ENCODE measurements around the gene ASCL2. TPM values are rescaled to one million over a fixed set of nuclear protein-coding genes. Genes with fewer than 3 reads are reported as not detected.

Gene ASCL2
- total RNA-seq, 1 donor: not detected

DNA sequence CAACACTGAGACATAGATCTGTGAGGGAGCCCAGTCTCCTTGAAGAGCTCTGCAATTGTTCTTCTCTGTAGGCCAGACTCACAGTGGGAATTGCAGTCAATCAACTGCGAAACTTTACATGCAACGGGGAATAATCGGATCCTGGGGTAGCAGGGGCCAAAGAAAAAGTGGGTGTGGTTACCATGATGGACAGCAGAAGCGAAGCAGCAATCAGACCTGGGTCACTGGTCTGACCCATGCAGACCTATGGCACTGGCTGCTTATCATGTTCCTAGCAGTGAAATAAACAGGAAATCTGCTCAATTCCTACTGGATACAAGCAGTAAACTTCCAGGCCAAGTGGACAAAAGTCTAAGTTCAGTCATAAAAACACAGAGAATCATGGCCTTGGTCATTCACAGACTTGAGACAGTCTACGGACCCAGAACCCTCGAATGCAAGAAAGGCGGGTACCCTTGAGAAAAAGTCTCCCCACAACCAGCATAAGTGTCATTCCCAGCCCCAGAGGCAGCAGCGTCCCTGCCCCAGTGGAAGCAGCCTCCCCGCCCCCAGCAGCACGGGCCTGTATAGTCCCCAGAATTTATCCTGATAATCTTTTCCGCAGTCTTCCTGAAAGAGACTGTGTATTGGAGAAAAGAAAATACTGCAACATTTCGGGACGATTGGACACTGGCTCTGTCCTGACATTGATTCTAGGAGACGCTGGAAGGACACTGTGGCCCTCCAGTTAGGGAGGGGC lies 34.6 kb downstream of the ASCL2 start:
- no peaks in the 10 kb centered on the region for H3K9me3 ChIP-seq (ENCODE audit: low read depth, low read length)
- no peak overlapping the region for H3K4me2 ChIP-seq (ENCODE audit: insufficient read depth, low read length)
- H3K4me3 ChIP-seq (ENCODE audit: insufficient read depth, low read length): no peak overlapping the region
- no peak overlapping the region for H2AFZ ChIP-seq (ENCODE audit: low read length)
- H3K36me3 ChIP-seq (ENCODE audit: insufficient read depth, low read length): no peaks in the 10 kb centered on the region
- H3K27ac ChIP-seq (ENCODE audit: low read depth, low read length): no peak overlapping the region
- no peaks in the 10 kb centered on the region for H4K20me1 ChIP-seq (ENCODE audit: insufficient read depth, low read length)
- no peaks in the 10 kb centered on the region for H3K79me2 ChIP-seq (ENCODE audit: insufficient read depth, low read length)
- no peak for DNase-seq (ENCODE audit: insufficient read length, low spot score, missing footprints)
- H3K27me3 ChIP-seq (ENCODE audit: insufficient read depth, low read length): peaks cover 10% of the 10 kb centered on the region
- TF ChIP-seq CTCF (IDR thresholded peaks at IDR 0.05; ENCODE audit: extremely low read depth, low read depth, low read length): no peak
- H3K4me1 ChIP-seq (ENCODE audit: insufficient read depth, low read length): no peaks in the 10 kb centered on the region

DNA sequence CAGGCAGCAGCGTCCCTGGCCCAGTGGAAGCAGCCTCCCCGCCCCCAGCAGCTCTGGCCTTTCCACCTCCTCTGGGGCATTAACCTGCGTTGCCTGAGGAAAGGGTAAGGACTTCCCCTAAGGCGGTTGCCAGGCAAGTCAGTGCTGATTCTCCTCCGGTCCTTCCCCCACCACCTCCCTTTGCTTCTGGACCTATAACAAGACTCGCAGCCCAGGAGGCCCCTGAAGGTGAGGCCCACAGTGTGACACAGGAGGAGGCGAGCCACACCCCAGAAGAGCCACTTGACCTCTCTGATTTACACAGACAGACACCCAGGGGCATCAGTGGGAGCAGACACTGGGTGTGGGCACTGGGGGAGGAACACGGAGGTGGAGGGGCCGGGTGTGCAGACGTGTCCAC lies 35.4 kb downstream of the ASCL2 start:
- Histone ChIP-seq H3K36me3 (ENCODE audit: insufficient read depth, low read length) (no peaks in the 10 kb centered on the region), H3K27me3 (ENCODE audit: insufficient read depth, low read length) (peaks cover 10% of the 10 kb centered on the region), H4K20me1 (ENCODE audit: insufficient read depth, low read length) (no peaks in the 10 kb centered on the region), H2AFZ (ENCODE audit: low read length) (no peak overlapping the region), H3K79me2 (ENCODE audit: insufficient read depth, low read length) (no peaks in the 10 kb centered on the region), H3K9me3 (ENCODE audit: low read depth, low read length) (no peaks in the 10 kb centered on the region), H3K4me3 (ENCODE audit: insufficient read depth, low read length) (no peak overlapping the region), H3K4me2 (ENCODE audit: insufficient read depth, low read length) (no peak overlapping the region), H3K4me1 (ENCODE audit: insufficient read depth, low read length) (no peaks in the 10 kb centered on the region), H3K27ac (ENCODE audit: low read depth, low read length) (no peak overlapping the region)
- no peak for TF ChIP-seq CTCF (IDR thresholded peaks at IDR 0.05; ENCODE audit: extremely low read depth, low read depth, low read length)
- no peak for DNase-seq (ENCODE audit: insufficient read length, low spot score, missing footprints)

DNA sequence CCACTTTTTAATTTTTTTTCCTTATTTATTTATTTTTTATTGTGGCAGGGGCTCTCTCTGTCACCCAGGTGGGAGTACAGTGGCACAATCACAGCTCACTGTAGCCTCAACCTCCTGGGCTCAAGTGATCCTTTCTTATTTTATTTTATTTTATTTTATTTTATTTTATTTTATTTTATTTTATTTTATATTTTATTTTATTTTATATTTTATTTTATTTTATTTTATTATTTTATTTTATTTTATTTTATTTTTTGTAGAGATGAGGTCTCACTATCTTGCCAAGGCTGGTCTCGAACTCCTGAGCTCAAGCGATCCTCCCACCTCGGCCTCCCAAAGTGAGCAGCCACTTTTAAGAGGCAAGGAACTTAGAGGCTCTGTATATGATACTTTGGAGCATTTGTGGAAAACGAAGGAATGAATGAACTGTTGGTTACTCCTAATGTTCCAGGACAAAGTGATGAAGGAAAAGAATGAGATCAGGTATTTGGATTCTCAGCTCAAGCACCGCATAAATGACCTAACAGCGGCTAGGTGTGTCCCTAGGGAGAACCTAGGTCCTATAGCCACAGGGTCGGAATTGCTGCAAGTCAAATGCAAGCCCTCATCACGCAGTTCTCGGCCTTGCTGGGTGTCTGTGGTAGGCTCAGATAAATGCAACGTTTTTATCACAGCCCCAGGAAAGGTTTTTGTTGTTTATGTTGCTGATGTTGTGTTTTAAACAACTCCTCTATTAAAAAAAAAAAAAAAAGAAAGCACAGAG lies 36.5 kb downstream of the ASCL2 start:
- no peaks in the 10 kb centered on the region for H3K79me2 ChIP-seq (ENCODE audit: insufficient read depth, low read length)
- H3K4me2 ChIP-seq (ENCODE audit: insufficient read depth, low read length): no peak overlapping the region
- no peaks in the 10 kb centered on the region for H4K20me1 ChIP-seq (ENCODE audit: insufficient read depth, low read length)
- DNase-seq (ENCODE audit: insufficient read length, low spot score, missing footprints): no peak
- TF ChIP-seq CTCF (IDR thresholded peaks at IDR 0.05; ENCODE audit: extremely low read depth, low read depth, low read length): no peak
- no peak overlapping the region for H3K27ac ChIP-seq (ENCODE audit: low read depth, low read length)
- H3K4me1 ChIP-seq (ENCODE audit: insufficient read depth, low read length): no peaks in the 10 kb centered on the region
- H3K9me3 ChIP-seq (ENCODE audit: low read depth, low read length): no peaks in the 10 kb centered on the region
- H3K4me3 ChIP-seq (ENCODE audit: insufficient read depth, low read length): no peak overlapping the region
- no peak overlapping the region for H2AFZ ChIP-seq (ENCODE audit: low read length)
- peaks cover 14% of the 10 kb centered on the region for H3K27me3 ChIP-seq (ENCODE audit: insufficient read depth, low read length)
- no peaks in the 10 kb centered on the region for H3K36me3 ChIP-seq (ENCODE audit: insufficient read depth, low read length)

DNA sequence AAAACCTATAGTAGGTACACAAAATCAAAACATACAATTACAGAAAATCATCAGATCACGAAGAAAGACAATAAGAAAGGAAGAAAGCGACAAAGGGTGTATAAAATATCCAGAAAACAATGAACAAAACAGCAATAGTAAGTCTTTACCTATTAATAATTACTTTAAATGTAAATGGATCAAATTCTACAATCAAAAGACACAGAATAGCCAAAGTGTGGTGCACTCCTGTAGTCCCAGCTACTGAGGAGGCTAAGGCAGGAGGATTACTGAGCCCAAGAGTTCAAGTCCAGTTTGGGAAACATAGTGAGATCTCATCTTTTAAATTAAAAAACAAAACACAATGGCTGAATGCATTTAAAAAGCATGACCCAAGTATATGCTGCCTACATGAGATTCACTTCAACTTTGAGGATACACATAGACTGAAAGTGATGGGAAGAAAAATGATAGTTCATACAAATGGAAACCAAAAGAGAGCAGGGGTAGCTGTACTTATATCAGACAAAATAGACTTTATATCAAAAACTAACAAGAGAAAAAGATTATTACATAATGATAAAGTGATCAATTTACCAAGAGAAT lies 40.6 kb downstream of the ASCL2 start:
- H3K27me3 ChIP-seq (ENCODE audit: insufficient read depth, low read length): peaks cover 9% of the 10 kb centered on the region
- H3K9me3 ChIP-seq (ENCODE audit: low read depth, low read length): no peaks in the 10 kb centered on the region
- no peak for DNase-seq (ENCODE audit: insufficient read length, low spot score, missing footprints)
- H3K79me2 ChIP-seq (ENCODE audit: insufficient read depth, low read length): no peaks in the 10 kb centered on the region
- H3K4me3 ChIP-seq (ENCODE audit: insufficient read depth, low read length): no peak overlapping the region
- H2AFZ ChIP-seq (ENCODE audit: low read length): no peak overlapping the region
- H3K27ac ChIP-seq (ENCODE audit: low read depth, low read length): no peak overlapping the region
- no peaks in the 10 kb centered on the region for H4K20me1 ChIP-seq (ENCODE audit: insufficient read depth, low read length)
- no peaks in the 10 kb centered on the region for H3K4me1 ChIP-seq (ENCODE audit: insufficient read depth, low read length)
- no peaks in the 10 kb centered on the region for H3K36me3 ChIP-seq (ENCODE audit: insufficient read depth, low read length)
- no peak overlapping the region for H3K4me2 ChIP-seq (ENCODE audit: insufficient read depth, low read length)
- no peak for TF ChIP-seq CTCF (IDR thresholded peaks at IDR 0.05; ENCODE audit: extremely low read depth, low read depth, low read length)

All from osteoblast (primary cell).